Measurements from ENCODE around the gene UBAP1.
"Not testable (repeated sequence)": the region's sequence is repeated elsewhere in the genome, so short reads cannot be mapped to it uniquely, and the experiment has no call there.

The UBAP1 gene

GRCh38 chr9:34267660-34268059, 88.8 kb downstream of the UBAP1 start:
- no peak for DNase-seq

- DNase-seq = no peak
Observed at GRCh38 chr9:34271265-34272006, 92.6 kb downstream of the UBAP1 start.

DNA sequence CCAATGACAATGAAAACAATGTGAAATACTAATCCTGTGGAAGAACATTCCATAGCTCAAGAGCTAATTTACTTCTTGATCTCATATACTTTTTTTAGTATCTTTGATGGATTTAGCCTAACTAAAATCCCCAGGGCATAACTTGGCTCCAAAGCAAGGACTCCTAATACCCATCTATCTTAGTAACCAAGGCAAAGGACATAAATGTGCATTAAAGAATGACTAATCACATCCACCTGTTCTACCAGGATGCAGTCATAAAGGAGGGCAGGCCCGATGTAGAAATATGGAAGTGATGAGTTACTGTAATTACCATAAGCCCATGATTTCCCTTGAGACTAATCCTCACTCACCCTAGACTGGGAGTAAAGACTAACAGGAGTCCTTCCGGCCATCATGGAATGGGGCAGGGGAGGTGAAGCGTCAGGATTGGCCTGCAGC, 93.3 kb downstream of the UBAP1 start:
- no peak for DNase-seq

GRCh38 chr9:34273588-34273987, 94.7 kb downstream of the UBAP1 start:
- not testable (repeated sequence) for DNase-seq

- no peak for DNase-seq
Observed at GRCh38 chr9:34275811-34276210, 97.0 kb downstream of the UBAP1 start.

GRCh38 chr9:34276772-34277171, 97.9 kb downstream of the UBAP1 start:
- DNase-seq = no peak

DNA sequence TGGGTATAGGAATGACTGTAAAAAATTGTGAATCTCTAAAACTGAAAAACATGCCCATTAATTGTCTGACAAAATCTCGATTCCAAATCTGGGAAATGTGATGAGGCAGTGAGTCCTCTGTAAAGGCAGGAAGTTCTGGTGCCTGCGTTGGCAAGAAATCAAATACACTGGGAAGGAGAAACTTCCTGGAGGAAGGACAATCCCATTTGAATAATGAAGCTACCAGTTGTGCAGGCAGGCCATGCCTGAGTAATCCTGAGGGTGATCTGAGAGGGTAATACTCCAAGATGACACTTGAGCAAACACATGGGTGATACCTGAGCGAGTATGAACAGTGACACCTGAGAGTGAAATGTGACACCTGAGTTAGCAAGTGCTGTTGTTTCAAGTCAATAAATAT, 100.6 kb downstream of the UBAP1 start:
- no peak for DNase-seq

DNA sequence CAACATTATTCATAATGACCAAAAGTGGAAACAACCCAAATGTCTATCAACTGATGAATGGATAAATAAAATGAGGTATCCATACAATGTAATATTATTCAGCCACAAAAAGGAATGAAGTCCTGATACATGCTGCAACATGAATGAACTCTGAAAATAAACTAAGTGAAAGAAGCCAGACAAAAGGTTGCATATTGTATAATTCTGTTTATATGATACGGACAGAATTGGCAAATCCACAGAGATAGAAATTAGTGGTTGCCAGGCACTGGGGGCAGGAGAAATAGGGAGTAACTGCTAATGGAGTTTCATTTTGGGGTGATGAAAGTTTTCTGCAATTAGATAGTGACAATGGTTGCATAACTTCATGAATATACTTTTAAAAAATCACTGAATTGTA, 103.3 kb downstream of the UBAP1 start:
- DNase-seq = no peak

GRCh38 chr9:34289159-34289558, 110.3 kb downstream of the UBAP1 start:
- DNase-seq = no peak

GRCh38 chr9:34291023-34291422, 112.2 kb downstream of the UBAP1 start:
- DNase-seq = no peak

DNA sequence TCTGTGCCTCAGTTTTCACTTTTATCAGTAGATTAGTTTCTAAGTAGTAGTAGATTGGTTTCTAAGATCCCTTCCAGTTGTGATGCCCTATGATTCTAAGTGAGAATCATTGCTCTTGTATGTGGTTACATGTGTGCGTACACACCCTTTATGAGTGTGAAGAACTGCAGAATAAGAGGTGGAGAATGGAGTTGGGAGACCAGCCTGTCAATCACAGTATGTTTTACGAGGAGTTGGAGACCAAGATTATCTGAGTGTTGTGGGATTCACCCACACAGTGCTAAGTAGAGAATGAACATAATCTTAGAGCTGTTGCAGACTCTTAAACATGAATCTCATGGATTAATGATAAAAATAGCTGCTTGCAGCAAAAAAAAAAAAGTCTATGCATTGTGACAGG, 112.6 kb downstream of the UBAP1 start:
- no peak for DNase-seq

- DNase-seq = no peak
Observed at GRCh38 chr9:34292552-34292951, 113.7 kb downstream of the UBAP1 start.

DNA sequence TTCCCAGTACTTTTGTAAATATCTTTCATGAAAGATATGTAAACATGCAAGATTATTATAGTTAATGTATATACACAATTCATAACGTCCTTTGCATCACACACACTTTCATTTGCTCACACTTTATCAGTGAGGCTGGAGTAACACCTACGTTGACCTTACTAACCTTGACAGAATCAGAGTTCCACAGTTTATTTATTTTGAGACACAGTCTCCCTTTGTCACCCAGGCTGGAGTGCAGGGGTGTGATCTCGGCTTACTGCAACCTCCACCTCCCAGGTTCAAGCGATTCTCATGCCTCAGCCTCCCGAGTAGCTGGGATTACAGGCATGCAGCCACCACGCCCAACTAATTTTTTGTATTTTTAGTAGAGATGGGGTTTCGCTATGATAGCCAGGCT, 122.2 kb downstream of the UBAP1 start:
- DNase-seq = not testable (repeated sequence)
